Upper lobe of right lung (tissue), 1 donor: ENCODE measurements around the gene RBBP6. TPM values are rescaled to one million over a fixed set of nuclear protein-coding genes. Genes with fewer than 3 reads are reported as not detected.
A peak's percentile ranks its signal among the peaks of the same experiment; 100 is the strongest.

Source experiments
- ATAC-seq: fragments of 200-7000 bp; cut with Tn5 transposase; one replicate; pipeline ENCODE4 v1.9.1; 2020; ENCODE audit warnings: mild to moderate bottlenecking, moderate library complexity
- DNase-seq: peaks from one replicate; pipeline ENCODE4 v3.0.0-alpha.2; 2020
- H3K27ac ChIP-seq: fragments of 200-600 bp; one replicate; pipeline ENCODE4 v1.8.0; 2022
- H3K27me3 ChIP-seq: fragments of 200-600 bp; one replicate; pipeline ENCODE4 v1.8.0; 2022; ENCODE audit warnings: mild to moderate bottlenecking
- H3K36me3 ChIP-seq: fragments of 200-600 bp; one replicate; pipeline ENCODE4 v1.8.0; 2022
- H3K4me1 ChIP-seq: fragments of 200-600 bp; one replicate; pipeline ENCODE4 v1.8.0; 2022
- H3K4me3 ChIP-seq: fragments of 200-600 bp; one replicate; pipeline ENCODE4 v1.8.0; 2022; ENCODE audit warnings: mild to moderate bottlenecking
- H3K9me3 ChIP-seq: fragments of 200-600 bp; one replicate; pipeline ENCODE4 v1.8.0; 2022
- intact Hi-C: fragments of 100-400 bp; cut with DNase I; formaldehyde crosslinking; loops from one replicate; pipeline ENCODE4 v1.11.0; 2022
- total RNA-seq: library from RNA; stranded (reverse); fragmentation: NEBNext Ultra II Directional; extraction: Animal tissue kit (Norgen Biotek cat#: 25700); gene quantifications from one replicate; pipeline ENCODE4 v1.2.1, GENCODE V29; 2021
- TF ChIP-seq, protein P1 (sequence below): fragments of 200-600 bp; IDR thresholded peaks from one replicate; pipeline ENCODE4 v1.8.0; 2022; ENCODE audit warnings: antibody characterized with exemption
- donor health status: DM: no; HTN: yes; CAD: no; lungs with severe emphysema.

Gene RBBP6
- total RNA-seq, 1 donor from 2014 or later = 43.8 TPM

DNA sequence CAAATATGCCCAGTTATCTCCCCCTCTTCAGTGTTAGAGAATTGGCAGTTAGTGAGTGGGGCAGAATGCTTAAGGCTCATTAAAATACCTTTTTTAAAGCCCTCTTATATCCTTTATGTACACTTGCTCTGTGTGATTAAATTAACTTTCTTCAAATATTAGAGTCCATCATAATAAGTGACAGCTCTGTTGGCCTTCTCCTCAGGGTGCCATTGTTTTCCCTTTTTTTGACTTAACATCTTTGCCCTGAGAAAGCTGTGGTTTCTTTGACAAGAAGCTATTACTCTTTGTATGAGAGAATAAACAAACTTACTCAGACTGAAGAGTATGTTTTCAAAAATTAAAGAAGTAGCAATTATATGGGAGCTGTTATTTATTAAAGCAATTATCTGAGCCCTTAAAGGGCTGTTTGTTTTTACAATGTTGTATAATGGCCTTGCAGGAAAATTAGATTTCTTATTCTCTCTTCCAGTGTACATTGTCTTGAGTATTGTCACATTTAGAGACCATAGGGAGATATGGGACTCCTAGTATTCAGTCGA lies 13.4 kb downstream of the RBBP6 start:
- H3K4me3 ChIP-seq = no peak overlapping the region
- DNase-seq (no peak), ATAC-seq (no peak)
- intact Hi-C loops = no loop called here
- no peaks in the 10 kb centered on the region for H3K9me3 ChIP-seq
- TF ChIP-seq, protein P1, sequence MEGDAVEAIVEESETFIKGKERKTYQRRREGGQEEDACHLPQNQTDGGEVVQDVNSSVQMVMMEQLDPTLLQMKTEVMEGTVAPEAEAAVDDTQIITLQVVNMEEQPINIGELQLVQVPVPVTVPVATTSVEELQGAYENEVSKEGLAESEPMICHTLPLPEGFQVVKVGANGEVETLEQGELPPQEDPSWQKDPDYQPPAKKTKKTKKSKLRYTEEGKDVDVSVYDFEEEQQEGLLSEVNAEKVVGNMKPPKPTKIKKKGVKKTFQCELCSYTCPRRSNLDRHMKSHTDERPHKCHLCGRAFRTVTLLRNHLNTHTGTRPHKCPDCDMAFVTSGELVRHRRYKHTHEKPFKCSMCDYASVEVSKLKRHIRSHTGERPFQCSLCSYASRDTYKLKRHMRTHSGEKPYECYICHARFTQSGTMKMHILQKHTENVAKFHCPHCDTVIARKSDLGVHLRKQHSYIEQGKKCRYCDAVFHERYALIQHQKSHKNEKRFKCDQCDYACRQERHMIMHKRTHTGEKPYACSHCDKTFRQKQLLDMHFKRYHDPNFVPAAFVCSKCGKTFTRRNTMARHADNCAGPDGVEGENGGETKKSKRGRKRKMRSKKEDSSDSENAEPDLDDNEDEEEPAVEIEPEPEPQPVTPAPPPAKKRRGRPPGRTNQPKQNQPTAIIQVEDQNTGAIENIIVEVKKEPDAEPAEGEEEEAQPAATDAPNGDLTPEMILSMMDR = no peak
- H3K4me1 ChIP-seq = peaks cover 4% of the 10 kb centered on the region
- peaks cover 59% of the 10 kb centered on the region for H3K36me3 ChIP-seq
- no peak overlapping the region for H3K27ac ChIP-seq
- no peaks in the 10 kb centered on the region for H3K27me3 ChIP-seq

DNA sequence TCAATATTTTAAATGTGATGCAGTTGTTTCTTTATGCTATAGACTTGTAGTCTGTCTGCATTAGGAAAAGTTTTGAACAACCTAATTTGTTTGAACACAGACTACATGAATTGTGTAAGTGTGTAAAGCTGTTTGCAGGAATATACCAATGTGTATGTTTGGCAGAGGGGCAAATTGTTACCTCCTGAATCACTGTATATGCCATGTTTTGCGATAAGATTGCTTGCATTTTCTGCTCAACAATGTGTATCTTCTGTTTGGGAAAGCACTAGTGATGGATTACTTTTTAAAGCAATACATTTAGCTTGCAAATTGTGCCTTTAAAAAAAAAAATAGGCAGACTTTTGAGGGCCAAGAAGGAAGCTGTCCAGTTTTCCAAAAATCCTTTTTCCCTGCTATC lies 14.6 kb downstream of the RBBP6 start:
- Histone ChIP-seq H3K27me3 (no peaks in the 10 kb centered on the region), H3K4me1 (peaks cover 4% of the 10 kb centered on the region), H3K36me3 (peaks cover 59% of the 10 kb centered on the region), H3K27ac (no peak overlapping the region), H3K9me3 (no peaks in the 10 kb centered on the region), H3K4me3 (no peak overlapping the region)
- TF ChIP-seq, protein P1 = no peak
- ATAC-seq (no peak), DNase-seq (no peak)
- intact Hi-C loops = no loop called here

DNA sequence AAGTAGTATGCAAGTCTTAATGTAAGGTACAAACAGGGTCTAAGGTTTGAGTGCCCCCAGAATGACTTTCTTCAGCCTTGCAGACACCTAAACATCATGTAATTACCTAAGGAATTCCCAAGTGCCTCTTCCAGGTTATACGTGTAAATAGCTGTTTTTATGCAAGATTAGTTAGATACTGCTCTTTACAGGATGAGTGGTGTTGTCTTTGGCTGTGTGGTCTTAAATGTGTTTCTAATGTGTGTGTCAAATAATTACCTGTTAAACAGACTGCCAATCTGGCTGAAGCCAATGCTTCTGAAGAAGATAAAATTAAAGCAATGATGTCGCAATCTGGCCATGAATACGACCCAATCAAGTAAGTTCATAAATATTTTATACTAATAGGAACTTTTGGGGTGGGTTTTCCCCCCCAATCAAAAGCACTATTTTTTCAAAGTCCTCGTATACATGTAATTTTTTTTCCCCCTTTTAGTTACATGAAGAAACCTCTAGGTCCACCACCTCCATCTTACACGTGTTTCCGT lies 16.0 kb downstream of the RBBP6 start:
- no peak overlapping the region for H3K27ac ChIP-seq
- H3K36me3 ChIP-seq = peaks cover 61% of the 10 kb centered on the region
- peaks cover 4% of the 10 kb centered on the region for H3K4me1 ChIP-seq
- TF ChIP-seq, protein P1 = no peak
- ATAC-seq = no peak
- H3K27me3 ChIP-seq = no peaks in the 10 kb centered on the region
- DNase-seq = no peak
- intact Hi-C loops = no loop called here
- no peaks in the 10 kb centered on the region for H3K9me3 ChIP-seq
- H3K4me3 ChIP-seq = no peak overlapping the region

DNA sequence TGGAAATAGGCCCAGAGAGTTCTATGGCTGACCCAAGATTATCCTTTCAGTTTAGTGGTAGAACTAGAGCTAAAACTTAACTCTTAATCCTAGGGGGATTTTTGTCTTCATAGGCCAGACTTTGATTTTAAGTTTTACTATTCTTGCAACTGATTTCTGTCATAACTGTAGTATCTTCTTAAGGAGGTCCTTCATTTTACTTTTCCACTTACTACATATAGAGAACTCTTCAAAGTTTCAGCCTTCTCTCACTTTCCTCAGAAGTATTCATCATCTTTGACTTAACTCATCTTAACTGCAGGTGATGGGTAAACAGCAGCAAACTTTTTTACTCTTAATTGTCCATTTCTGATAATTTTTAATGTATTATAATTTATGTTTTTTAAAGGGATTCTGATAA lies 23.4 kb downstream of the RBBP6 start:
- intact Hi-C loops = loop anchor here (10.0 kb wide), 1 partner anchor 252 kb away; no protein-coding TSS in a partner anchor
- Histone ChIP-seq H3K4me3 (no peak overlapping the region), H3K36me3 (peaks cover 100% of the 10 kb centered on the region), H3K9me3 (no peaks in the 10 kb centered on the region), H3K27me3 (no peaks in the 10 kb centered on the region), H3K4me1 (no peaks in the 10 kb centered on the region), H3K27ac (no peak overlapping the region)
- TF ChIP-seq, protein P1 = no peak
- ATAC-seq (no peak), DNase-seq (no peak)

DNA sequence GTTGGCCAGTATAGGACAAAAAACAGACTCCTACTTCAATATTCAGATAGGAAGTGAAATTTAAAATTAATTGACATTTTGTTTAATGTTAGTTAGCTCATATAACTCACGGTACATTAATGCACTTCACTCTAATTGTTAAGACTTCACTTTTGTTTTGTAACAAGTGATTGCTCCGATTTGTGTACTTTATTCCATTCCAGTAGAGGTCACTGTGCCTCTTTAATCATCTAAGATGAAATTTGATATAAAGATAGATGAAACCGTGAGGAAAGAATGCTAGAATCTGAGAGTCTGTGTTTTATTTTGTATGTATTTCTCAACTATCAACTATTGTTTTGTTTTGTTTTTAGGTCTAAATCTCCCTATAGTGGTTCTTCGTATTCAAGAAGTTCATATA lies 29.0 kb downstream of the RBBP6 start:
- Histone ChIP-seq H3K27me3 (no peaks in the 10 kb centered on the region), H3K36me3 (peaks cover 90% of the 10 kb centered on the region), H3K27ac (no peak overlapping the region), H3K9me3 (no peaks in the 10 kb centered on the region), H3K4me3 (no peak overlapping the region), H3K4me1 (no peaks in the 10 kb centered on the region)
- TF ChIP-seq, protein P1 = peak; percentile 24
- DNase-seq (no peak), ATAC-seq (no peak)
- intact Hi-C loops = loop anchor here (10.0 kb wide), 1 partner anchor 246 kb away; no protein-coding TSS in a partner anchor
